Loucy (cell line): ENCODE measurements around the gene EHF.

Experiments used
- EZH2phosphoT487 ChIP-seq: fragments of 200-600 bp; IDR thresholded peaks from 2 replicates; pipeline ENCODE4 v1.6.1; 2018; ENCODE audit warnings: antibody characterized with exemption, mild to moderate bottlenecking, moderate library complexity, borderline replicate concordance
- TF ChIP-seq, protein P1 (sequence below): fragments of 200-600 bp; sonication (generic); conservative IDR thresholded peaks from 2 replicates; pipeline ENCODE4 v1.5.1; 2014; ENCODE audit warnings: mild to moderate bottlenecking, antibody characterized with exemption, low read length

DNA sequence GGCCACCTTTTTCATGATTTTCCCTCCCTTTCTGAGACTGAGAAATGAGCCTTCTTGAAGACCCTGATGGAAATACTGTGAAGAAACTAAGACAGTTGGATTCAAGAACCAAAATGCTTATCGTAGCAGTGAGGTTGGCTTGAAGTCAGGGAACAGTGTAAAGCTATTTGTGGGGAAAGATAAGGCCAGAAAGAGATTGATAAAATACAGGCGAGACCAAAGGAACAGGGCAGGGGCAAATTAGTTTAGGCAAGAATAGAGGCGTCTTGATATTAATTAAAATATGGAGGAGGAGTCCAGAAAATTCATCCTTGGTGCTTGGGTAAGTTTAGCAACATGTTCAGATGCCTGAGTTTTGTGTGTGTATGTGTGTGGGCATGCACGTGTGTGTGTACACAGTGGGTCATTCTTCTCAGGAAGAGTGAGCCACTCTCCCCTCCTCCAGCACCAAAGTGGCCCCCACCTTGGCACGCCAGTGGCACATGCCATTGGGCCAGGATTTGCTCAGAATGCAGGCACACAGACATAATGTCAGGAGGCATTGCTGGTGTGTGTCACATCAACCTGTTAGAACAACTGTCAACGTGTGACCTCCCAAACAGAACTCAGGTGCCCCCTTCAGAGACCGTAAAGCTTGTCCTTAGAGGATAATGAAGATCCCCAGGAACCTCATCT lies 3.9 kb upstream of the EHF start:
- TF ChIP-seq, protein P1, sequence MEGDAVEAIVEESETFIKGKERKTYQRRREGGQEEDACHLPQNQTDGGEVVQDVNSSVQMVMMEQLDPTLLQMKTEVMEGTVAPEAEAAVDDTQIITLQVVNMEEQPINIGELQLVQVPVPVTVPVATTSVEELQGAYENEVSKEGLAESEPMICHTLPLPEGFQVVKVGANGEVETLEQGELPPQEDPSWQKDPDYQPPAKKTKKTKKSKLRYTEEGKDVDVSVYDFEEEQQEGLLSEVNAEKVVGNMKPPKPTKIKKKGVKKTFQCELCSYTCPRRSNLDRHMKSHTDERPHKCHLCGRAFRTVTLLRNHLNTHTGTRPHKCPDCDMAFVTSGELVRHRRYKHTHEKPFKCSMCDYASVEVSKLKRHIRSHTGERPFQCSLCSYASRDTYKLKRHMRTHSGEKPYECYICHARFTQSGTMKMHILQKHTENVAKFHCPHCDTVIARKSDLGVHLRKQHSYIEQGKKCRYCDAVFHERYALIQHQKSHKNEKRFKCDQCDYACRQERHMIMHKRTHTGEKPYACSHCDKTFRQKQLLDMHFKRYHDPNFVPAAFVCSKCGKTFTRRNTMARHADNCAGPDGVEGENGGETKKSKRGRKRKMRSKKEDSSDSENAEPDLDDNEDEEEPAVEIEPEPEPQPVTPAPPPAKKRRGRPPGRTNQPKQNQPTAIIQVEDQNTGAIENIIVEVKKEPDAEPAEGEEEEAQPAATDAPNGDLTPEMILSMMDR, result no peak
- no peak for TF ChIP-seq EZH2phosphoT487
